Brain microvascular endothelial cell (primary cell): ENCODE data around the gene PDE8A.

Experiments used
- DNase-seq: peaks from one replicate; pipeline ENCODE4 v3.0.0-alpha.2; 2020
- H3K27ac ChIP-seq: fragments of 250-450 bp; sonication (Bioruptor Pico); 2 replicates; pipeline ENCODE4 v1.5.1; 2020; ENCODE audit warnings: mild to moderate bottlenecking, moderate library complexity
- H3K27me3 ChIP-seq: fragments of 250-450 bp; sonication (Bioruptor Pico); replicated peaks from 2 replicates; pipeline ENCODE4 v1.5.1; 2020; ENCODE audit warnings: mild to moderate bottlenecking
- H3K36me3 ChIP-seq: fragments of 250-450 bp; sonication (Bioruptor Pico); replicated peaks from 2 replicates; pipeline ENCODE4 v1.5.1; 2020; ENCODE audit warnings: mild to moderate bottlenecking
- H3K4me3 ChIP-seq: 2 replicates; pipeline ENCODE4 v1.5.1; 2011; ENCODE audit warnings: low read depth, mild to moderate bottlenecking, control low read depth, low read length, moderate library complexity
- CTCF ChIP-seq: IDR thresholded peaks from 2 replicates; pipeline ENCODE4 v1.5.1; 2011; ENCODE audit warnings: low read depth, mild to moderate bottlenecking, moderate library complexity, low read length, control low read depth, inconsistent platforms; ENCODE audit errors: missing control alignments
- in situ Hi-C: cut with HindIII; loops from 2 replicates; pipeline ENCODE4 v1.10.0; 2017; ENCODE audit warnings: low sequenced_read_pairs, low pct_ligation_motif_present

PDE8A gene

GRCh38 chr15:85036716-85037115, 55.1 kb downstream of the PDE8A start:
- Histone ChIP-seq H3K4me3 (no peak overlapping the region), H3K36me3 (no peaks in the 10 kb centered on the region), H3K27me3 (no peaks in the 10 kb centered on the region), H3K27ac (no peak overlapping the region)
- in situ Hi-C loops = no loop called here
- no peak for DNase-seq
- no peak for TF ChIP-seq CTCF

- Histone ChIP-seq H3K27me3 (no peaks in the 10 kb centered on the region), H3K27ac (no peak overlapping the region), H3K4me3 (no peak overlapping the region), H3K36me3 (no peaks in the 10 kb centered on the region)
- in situ Hi-C loops = no loop called here
- no peak for DNase-seq
- TF ChIP-seq CTCF = no peak
Observed at GRCh38 chr15:85037641-85038040, 56.0 kb downstream of the PDE8A start.

GRCh38 chr15:85041230-85041629, 59.6 kb downstream of the PDE8A start:
- no peak for DNase-seq
- H3K27ac ChIP-seq = no peak overlapping the region
- H3K27me3 ChIP-seq = no peaks in the 10 kb centered on the region
- H3K4me3 ChIP-seq = no peak overlapping the region
- no peak for TF ChIP-seq CTCF
- H3K36me3 ChIP-seq = no peaks in the 10 kb centered on the region
- in situ Hi-C loops = no loop called here

- peak; percentile 81 for TF ChIP-seq CTCF
- H3K4me3 ChIP-seq = no peak overlapping the region
- H3K36me3 ChIP-seq = no peaks in the 10 kb centered on the region
- no peaks in the 10 kb centered on the region for H3K27me3 ChIP-seq
- peak; percentile 78 for DNase-seq
- no peak overlapping the region for H3K27ac ChIP-seq
- in situ Hi-C loops = no loop called here
Observed at GRCh38 chr15:85044251-85044853, 62.7 kb downstream of the PDE8A start.

GRCh38 chr15:85044894-85045293, 63.2 kb downstream of the PDE8A start:
- in situ Hi-C loops = no loop called here
- Histone ChIP-seq H3K36me3 (no peaks in the 10 kb centered on the region), H3K4me3 (no peak overlapping the region), H3K27me3 (no peaks in the 10 kb centered on the region), H3K27ac (no peak overlapping the region)
- no peak for TF ChIP-seq CTCF
- no peak for DNase-seq

- Histone ChIP-seq H3K27me3 (no peaks in the 10 kb centered on the region), H3K36me3 (no peaks in the 10 kb centered on the region), H3K27ac (peak overlapping the region; percentile 10), H3K4me3 (no peak overlapping the region)
- in situ Hi-C loops = no loop called here
- TF ChIP-seq CTCF = no peak
- DNase-seq = no peak
Observed at GRCh38 chr15:85045615-85046014, 64.0 kb downstream of the PDE8A start.
